Caco-2 (cell line): ENCODE measurements around the gene SLC24A4. TPM values are rescaled to one million over a fixed set of nuclear protein-coding genes. Genes with fewer than 3 reads are reported as not detected.

Source experiments
- BruUV-seq: library from RNA; stranded (reverse); fragments of 400-500 nt; replicated peaks from 2 replicates; lab custom pipeline; 2021; lab: Mats Ljungman, UMichigan
- CTCF ChIA-PET: fragments of 300-600 bp; sonication (Branson Sonifier 250); formaldehyde crosslinking; loops from one replicate; lab custom pipeline; 2022; ENCODE audit warnings: antibody characterized with exemption; lab: Charles Lee
- POLR2A ChIA-PET: fragments of 300-600 bp; sonication (Branson Sonifier 250); formaldehyde crosslinking; loops from one replicate; lab custom pipeline; 2022; ENCODE audit warnings: antibody characterized with exemption; lab: Charles Lee
- DNase-seq, 2 experiments: peaks; one replicate each; pipeline versions ENCODE4 v3.0.0 to v3.0.0-alpha.2; 2020 to 2022
- H3K27me3 ChIP-seq: replicated peaks from 2 replicates; pipeline ENCODE4 v1.6.0; 2011; ENCODE audit warnings: low read length; ENCODE audit not compliant: control insufficient read depth, insufficient read depth
- H3K36me3 ChIP-seq: 2 replicates; pipeline ENCODE4 v1.5.1; 2011; ENCODE audit warnings: low read length; ENCODE audit not compliant: control insufficient read depth, insufficient read depth
- H3K4me1 ChIP-seq: fragments of 250-450 bp; sonication (Bioruptor Pico); 2 replicates; pipeline ENCODE4 v1.5.1; 2020; ENCODE audit warnings: mild to moderate bottlenecking
- H3K4me3 ChIP-seq: 2 replicates; pipeline ENCODE4 v1.5.1; 2011; ENCODE audit warnings: low read depth, mild to moderate bottlenecking, control low read depth, low read length
- H3K9me3 ChIP-seq: fragments of 250-450 bp; sonication (Bioruptor Pico); 2 replicates; pipeline ENCODE4 v1.5.1; 2020; ENCODE audit warnings: mild to moderate bottlenecking, moderate library complexity
- H3K27ac Mint-ChIP-seq: one replicate; pipeline ENCODE4 v1.8.0; 2022; ENCODE audit warnings: mixed read lengths; ENCODE audit not compliant: unreplicated experiment
- H3K27me3 Mint-ChIP-seq: one replicate; pipeline ENCODE4 v1.8.0; 2022; ENCODE audit warnings: mixed read lengths; ENCODE audit not compliant: insufficient read depth, unreplicated experiment
- H3K36me3 Mint-ChIP-seq: one replicate; pipeline ENCODE4 v1.8.0; 2022; ENCODE audit warnings: mild to moderate bottlenecking, mixed read lengths; ENCODE audit not compliant: insufficient read depth, unreplicated experiment
- H3K4me1 Mint-ChIP-seq: one replicate; pipeline ENCODE4 v1.8.0; 2022; ENCODE audit warnings: low read depth, mixed read lengths; ENCODE audit not compliant: unreplicated experiment
- H3K4me3 Mint-ChIP-seq: one replicate; pipeline ENCODE4 v1.8.0; 2022; ENCODE audit warnings: mild to moderate bottlenecking, moderate library complexity, mixed read lengths; ENCODE audit not compliant: unreplicated experiment
- H3K9me3 Mint-ChIP-seq: one replicate; pipeline ENCODE4 v1.8.0; 2022; ENCODE audit warnings: mixed read lengths; ENCODE audit not compliant: unreplicated experiment
- CTCF ChIP-seq, 2 experiments: fragments of 200-600 bp in 1 of 2; IDR thresholded peaks; 1 replicate in 1 of 2; 2 replicates in 1 of 2; pipeline versions ENCODE4 v1.5.1 to v1.8.0; 2011 to 2022; ENCODE audit warnings: antibody characterized with exemption in 1 of 2, control low read depth in 1 of 2, inconsistent platforms in 1 of 2, low read depth in 1 of 2, low read length in 1 of 2, mild to moderate bottlenecking in 1 of 2, moderate library complexity in 1 of 2; ENCODE audit not compliant: insufficient read depth in 1 of 2, severe bottlenecking in 1 of 2, unreplicated experiment in 1 of 2
- intact Hi-C: fragments of 100-400 bp; cut with micrococcal nuclease; formaldehyde crosslinking; loops from one replicate; pipeline ENCODE4 v1.10.0; 2022; ENCODE audit not compliant: unreplicated experiment
- total RNA-seq: library from RNA; stranded (reverse); gene quantifications from 2 replicates; pipeline ENCODE4 v1.2.3, GENCODE V29; 2022

The SLC24A4 gene
- total RNA-seq, 1 experiment from 2014 or later = not detected

GRCh38 chr14:92529903-92530302 lies 206.9 kb downstream of the SLC24A4 start:
- BruUV-seq = no TSS peak

GRCh38 chr14:92531106-92531873 lies 208.3 kb downstream of the SLC24A4 start:
- H3K4me3 Mint-ChIP-seq = no peak overlapping the region
- TF ChIP-seq CTCF (IDR thresholded peaks at IDR 0.05; ENCODE audit: insufficient read depth in 1 of 2, low read depth in 1 of 2, low read length in 1 of 2, severe bottlenecking in 1 of 2, unreplicated experiment in 1 of 2) = no peak
- H3K4me1 ChIP-seq = peaks cover 5% of the 10 kb centered on the region; the same call in 1 of the 2 replicates
- H3K4me1 Mint-ChIP-seq = peaks cover 9% of the 10 kb centered on the region
- no TSS peak for BruUV-seq
- H3K9me3 Mint-ChIP-seq = no peaks in the 10 kb centered on the region
- no peaks in the 10 kb centered on the region for H3K9me3 ChIP-seq
- no peaks in the 10 kb centered on the region for H3K27me3 Mint-ChIP-seq
- H3K4me3 ChIP-seq = no peak overlapping the region
- H3K36me3 ChIP-seq = no peaks in the 10 kb centered on the region
- H3K27ac Mint-ChIP-seq = no peak overlapping the region
- CTCF ChIA-PET = no interaction called here
- no peaks in the 10 kb centered on the region for H3K27me3 ChIP-seq
- intact Hi-C loops = no loop called here
- POLR2A ChIA-PET = no interaction called here
- DNase-seq = no peak
- H3K36me3 Mint-ChIP-seq = peaks cover 5% of the 10 kb centered on the region

More at GRCh38 chr14:92529903-92530302, 206.9 kb downstream of the SLC24A4 start:
- no peaks in the 10 kb centered on the region for H3K36me3 ChIP-seq
- intact Hi-C loops = no loop called here
- ChIA-PET POLR2A (no interaction called here), CTCF (no interaction called here)
- no peak for DNase-seq
- no peaks in the 10 kb centered on the region for H3K9me3 ChIP-seq
- Mint-ChIP-seq H3K4me1 (peaks cover 3% of the 10 kb centered on the region), H3K4me3 (no peak overlapping the region), H3K9me3 (no peaks in the 10 kb centered on the region), H3K36me3 (peaks cover 5% of the 10 kb centered on the region), H3K27ac (no peak overlapping the region), H3K27me3 (no peaks in the 10 kb centered on the region)
- peaks cover 3% of the 10 kb centered on the region; the same call in 1 of the 2 replicates for H3K4me1 ChIP-seq
- H3K27me3 ChIP-seq = no peaks in the 10 kb centered on the region
- no peak for TF ChIP-seq CTCF (IDR thresholded peaks at IDR 0.05; ENCODE audit: insufficient read depth in 1 of 2, low read depth in 1 of 2, low read length in 1 of 2, severe bottlenecking in 1 of 2, unreplicated experiment in 1 of 2)
- H3K4me3 ChIP-seq = no peak overlapping the region

- CTCF ChIA-PET = no interaction called here
- DNase-seq = no peak
- intact Hi-C loops = no loop called here
Observed at GRCh38 chr14:92532490-92533163, 209.7 kb downstream of the SLC24A4 start.

More at GRCh38 chr14:92532490-92533163, 209.7 kb downstream of the SLC24A4 start:
- Histone ChIP-seq H3K4me3 (no peak overlapping the region), H3K36me3 (no peaks in the 10 kb centered on the region), H3K27me3 (no peaks in the 10 kb centered on the region), H3K4me1 (peaks cover 5% of the 10 kb centered on the region; the same call in 1 of the 2 replicates), H3K9me3 (no peaks in the 10 kb centered on the region)
- no peak for TF ChIP-seq CTCF (IDR thresholded peaks at IDR 0.05; ENCODE audit: insufficient read depth in 1 of 2, low read depth in 1 of 2, low read length in 1 of 2, severe bottlenecking in 1 of 2, unreplicated experiment in 1 of 2)
- Mint-ChIP-seq H3K27me3 (no peaks in the 10 kb centered on the region), H3K4me1 (peaks cover 9% of the 10 kb centered on the region), H3K9me3 (no peaks in the 10 kb centered on the region), H3K27ac (no peak overlapping the region), H3K4me3 (no peak overlapping the region), H3K36me3 (peaks cover 5% of the 10 kb centered on the region)
- no TSS peak for BruUV-seq
- POLR2A ChIA-PET = no interaction called here
